GM12891 (cell line): ENCODE results near the gene IRF5.

Source experiments
- POLR2A ChIP-seq: IDR thresholded peaks from 2 replicates; pipeline ENCODE4 v1.6.1; 2011; ENCODE audit warnings: low read depth, low read length, control low read depth
- POLR2AphosphoS5 ChIP-seq: IDR thresholded peaks from 2 replicates; pipeline ENCODE4 v1.6.1; 2011; ENCODE audit warnings: low read depth, low read length, control low read depth

- TF ChIP-seq POLR2A (no peak), POLR2AphosphoS5 (no peak)
Measured at GRCh38 chr7:128891942-128892269, 45.8 kb upstream of the IRF5 start.
